ENCODE results near the gene BOK. TPM values are rescaled to one million over a fixed set of nuclear protein-coding genes. Genes with fewer than 3 reads are reported as not detected.

BOK gene
- polyA plus RNA-seq, 1 donor from 2014 or later = 2.3 TPM

DNA sequence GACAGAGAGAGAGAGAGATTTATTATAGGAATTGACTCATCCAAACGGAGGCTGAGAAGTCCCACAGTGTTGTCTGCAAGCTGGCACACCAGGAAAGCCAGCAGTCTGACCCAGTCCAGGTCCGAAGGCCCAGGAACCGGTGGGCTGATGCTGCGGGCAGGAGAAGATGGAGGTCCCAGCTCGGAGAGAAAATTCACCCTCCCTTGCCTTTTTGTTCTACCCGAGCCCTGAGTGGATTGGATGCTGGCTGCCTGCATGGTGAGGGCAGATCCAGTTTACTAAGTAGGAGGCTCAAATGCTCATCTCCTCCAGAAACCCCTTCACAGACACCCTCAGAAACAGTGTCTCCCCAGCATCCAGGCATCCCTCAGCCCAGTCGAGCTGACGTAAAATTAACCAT lies 28.0 kb upstream of the BOK start:
- TF ChIP-seq POLR2AphosphoS5 (IDR thresholded peaks at IDR 0.05) (no peak), EZH2 (IDR thresholded peaks at IDR 0.05; ENCODE audit: borderline replicate concordance, insufficient read depth, low read length, poor library complexity, severe bottlenecking) (no peak), RAD21 (conservative IDR thresholded peaks at IDR 0.05) (no peak), EP300 (conservative IDR thresholded peaks at IDR 0.05; ENCODE audit: poor library complexity, severe bottlenecking) (no peak), SMC3 (conservative IDR thresholded peaks at IDR 0.05; ENCODE audit: poor library complexity) (no peak)
- TF ChIP-seq, protein P1, sequence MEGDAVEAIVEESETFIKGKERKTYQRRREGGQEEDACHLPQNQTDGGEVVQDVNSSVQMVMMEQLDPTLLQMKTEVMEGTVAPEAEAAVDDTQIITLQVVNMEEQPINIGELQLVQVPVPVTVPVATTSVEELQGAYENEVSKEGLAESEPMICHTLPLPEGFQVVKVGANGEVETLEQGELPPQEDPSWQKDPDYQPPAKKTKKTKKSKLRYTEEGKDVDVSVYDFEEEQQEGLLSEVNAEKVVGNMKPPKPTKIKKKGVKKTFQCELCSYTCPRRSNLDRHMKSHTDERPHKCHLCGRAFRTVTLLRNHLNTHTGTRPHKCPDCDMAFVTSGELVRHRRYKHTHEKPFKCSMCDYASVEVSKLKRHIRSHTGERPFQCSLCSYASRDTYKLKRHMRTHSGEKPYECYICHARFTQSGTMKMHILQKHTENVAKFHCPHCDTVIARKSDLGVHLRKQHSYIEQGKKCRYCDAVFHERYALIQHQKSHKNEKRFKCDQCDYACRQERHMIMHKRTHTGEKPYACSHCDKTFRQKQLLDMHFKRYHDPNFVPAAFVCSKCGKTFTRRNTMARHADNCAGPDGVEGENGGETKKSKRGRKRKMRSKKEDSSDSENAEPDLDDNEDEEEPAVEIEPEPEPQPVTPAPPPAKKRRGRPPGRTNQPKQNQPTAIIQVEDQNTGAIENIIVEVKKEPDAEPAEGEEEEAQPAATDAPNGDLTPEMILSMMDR (IDR thresholded peaks at IDR 0.05; ENCODE audit: poor library complexity, severe bottlenecking) = no peak
- TF ChIP-seq, protein P2, sequence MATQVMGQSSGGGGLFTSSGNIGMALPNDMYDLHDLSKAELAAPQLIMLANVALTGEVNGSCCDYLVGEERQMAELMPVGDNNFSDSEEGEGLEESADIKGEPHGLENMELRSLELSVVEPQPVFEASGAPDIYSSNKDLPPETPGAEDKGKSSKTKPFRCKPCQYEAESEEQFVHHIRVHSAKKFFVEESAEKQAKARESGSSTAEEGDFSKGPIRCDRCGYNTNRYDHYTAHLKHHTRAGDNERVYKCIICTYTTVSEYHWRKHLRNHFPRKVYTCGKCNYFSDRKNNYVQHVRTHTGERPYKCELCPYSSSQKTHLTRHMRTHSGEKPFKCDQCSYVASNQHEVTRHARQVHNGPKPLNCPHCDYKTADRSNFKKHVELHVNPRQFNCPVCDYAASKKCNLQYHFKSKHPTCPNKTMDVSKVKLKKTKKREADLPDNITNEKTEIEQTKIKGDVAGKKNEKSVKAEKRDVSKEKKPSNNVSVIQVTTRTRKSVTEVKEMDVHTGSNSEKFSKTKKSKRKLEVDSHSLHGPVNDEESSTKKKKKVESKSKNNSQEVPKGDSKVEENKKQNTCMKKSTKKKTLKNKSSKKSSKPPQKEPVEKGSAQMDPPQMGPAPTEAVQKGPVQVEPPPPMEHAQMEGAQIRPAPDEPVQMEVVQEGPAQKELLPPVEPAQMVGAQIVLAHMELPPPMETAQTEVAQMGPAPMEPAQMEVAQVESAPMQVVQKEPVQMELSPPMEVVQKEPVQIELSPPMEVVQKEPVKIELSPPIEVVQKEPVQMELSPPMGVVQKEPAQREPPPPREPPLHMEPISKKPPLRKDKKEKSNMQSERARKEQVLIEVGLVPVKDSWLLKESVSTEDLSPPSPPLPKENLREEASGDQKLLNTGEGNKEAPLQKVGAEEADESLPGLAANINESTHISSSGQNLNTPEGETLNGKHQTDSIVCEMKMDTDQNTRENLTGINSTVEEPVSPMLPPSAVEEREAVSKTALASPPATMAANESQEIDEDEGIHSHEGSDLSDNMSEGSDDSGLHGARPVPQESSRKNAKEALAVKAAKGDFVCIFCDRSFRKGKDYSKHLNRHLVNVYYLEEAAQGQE (IDR thresholded peaks at IDR 0.05; ENCODE audit: borderline replicate concordance) = no peak
- Histone ChIP-seq H3K4me2 (ENCODE audit: low read length) (no peak overlapping the region), H4K20me1 (ENCODE audit: insufficient read depth) (no peaks in the 10 kb centered on the region), H3K36me3 (ENCODE audit: insufficient read depth, low read length) (no peaks in the 10 kb centered on the region), H3K9ac (ENCODE audit: low read length) (no peak overlapping the region), H3K4me3 (ENCODE audit: low read length) (no peak overlapping the region), H3K27me3 (ENCODE audit: insufficient read depth, low read depth, low read length) (no peaks in the 10 kb centered on the region), H3K9me3 (ENCODE audit: low read length) (no peaks in the 10 kb centered on the region), H2AFZ (ENCODE audit: low read depth, low read length) (no peak overlapping the region), H3K9me2 (ENCODE audit: insufficient read depth, low read length) (no peaks in the 10 kb centered on the region), H3F3A (ENCODE audit: insufficient read depth, low read length, poor library complexity, severe bottlenecking) (no peaks in the 10 kb centered on the region), H3K27ac (ENCODE audit: low read length) (no peak overlapping the region), H3K79me2 (replicated peaks; ENCODE audit: insufficient read depth, low read length) (no peaks in the 10 kb centered on the region)

DNA sequence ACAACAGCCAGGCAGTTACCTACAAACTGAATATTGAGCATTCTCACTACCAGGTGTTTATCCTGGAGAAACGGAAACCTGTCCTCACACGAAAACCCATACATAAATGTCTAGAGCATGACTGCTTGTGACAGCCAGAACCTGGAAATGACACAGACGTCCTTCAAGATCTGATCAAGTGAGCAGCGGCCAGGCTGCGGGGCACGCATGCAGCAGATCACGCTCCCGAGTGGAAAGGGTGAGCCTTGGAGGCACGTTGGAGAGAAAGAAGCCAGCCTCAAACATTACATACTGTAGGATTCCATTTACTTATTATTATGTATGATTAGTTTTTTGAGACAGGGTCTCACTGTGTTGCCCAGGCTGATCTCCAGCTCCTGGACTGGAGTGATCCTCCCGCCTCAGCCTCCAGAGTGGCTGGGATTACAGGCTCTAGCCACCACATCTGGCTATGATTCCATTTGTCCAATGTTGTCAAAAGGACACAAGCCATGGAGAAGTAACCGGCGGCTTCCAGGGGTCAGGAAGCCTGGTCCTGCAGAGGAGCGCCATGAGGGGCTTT lies 27.3 kb upstream of the BOK start:
- Histone ChIP-seq H3F3A (ENCODE audit: insufficient read depth, low read length, poor library complexity, severe bottlenecking) (no peaks in the 10 kb centered on the region), H3K4me3 (ENCODE audit: low read length) (no peak overlapping the region)

More for the DNA sequence above, 27.3 kb upstream of the BOK start:
- no peak for TF ChIP-seq RAD21 (conservative IDR thresholded peaks at IDR 0.05)
- TF ChIP-seq EZH2 (IDR thresholded peaks at IDR 0.05; ENCODE audit: borderline replicate concordance, insufficient read depth, low read length, poor library complexity, severe bottlenecking) = no peak
- TF ChIP-seq, protein P1 (IDR thresholded peaks at IDR 0.05; ENCODE audit: poor library complexity, severe bottlenecking) = no peak
- TF ChIP-seq SMC3 (conservative IDR thresholded peaks at IDR 0.05; ENCODE audit: poor library complexity) = no peak
- H3K36me3 ChIP-seq (ENCODE audit: insufficient read depth, low read length) = no peaks in the 10 kb centered on the region
- no peak overlapping the region for H2AFZ ChIP-seq (ENCODE audit: low read depth, low read length)
- no peak overlapping the region for H3K9ac ChIP-seq (ENCODE audit: low read length)
- H3K27me3 ChIP-seq (ENCODE audit: insufficient read depth, low read depth, low read length) = no peaks in the 10 kb centered on the region
- no peak overlapping the region for H3K4me2 ChIP-seq (ENCODE audit: low read length)
- no peaks in the 10 kb centered on the region for H3K9me3 ChIP-seq (ENCODE audit: low read length)
- no peaks in the 10 kb centered on the region for H3K9me2 ChIP-seq (ENCODE audit: insufficient read depth, low read length)
- no peaks in the 10 kb centered on the region for H3K79me2 ChIP-seq (replicated peaks; ENCODE audit: insufficient read depth, low read length)
- H3K27ac ChIP-seq (ENCODE audit: low read length) = no peak overlapping the region
- no peaks in the 10 kb centered on the region for H4K20me1 ChIP-seq (ENCODE audit: insufficient read depth)

All from neural cell (in vitro differentiated cells).